Upper lobe of right lung (tissue), 1 donor: Measurements from ENCODE around the gene MUCL3. TPM values are rescaled to one million over a fixed set of nuclear protein-coding genes. Genes with fewer than 3 reads are reported as not detected.
A peak's percentile ranks its signal among the peaks of the same experiment; 100 is the strongest.
"Not testable (repeated sequence)": the region's sequence is repeated elsewhere in the genome, so short reads cannot be mapped to it uniquely, and the experiment has no call there.

Experiments
- ATAC-seq: fragments of 200-7000 bp; cut with Tn5 transposase; one replicate; pipeline ENCODE4 v1.9.1; 2020; ENCODE audit warnings: mild to moderate bottlenecking, moderate library complexity
- DNase-seq: peaks from one replicate; pipeline ENCODE4 v3.0.0-alpha.2; 2020
- H3K27ac ChIP-seq: fragments of 200-600 bp; one replicate; pipeline ENCODE4 v1.8.0; 2022
- H3K27me3 ChIP-seq: fragments of 200-600 bp; one replicate; pipeline ENCODE4 v1.8.0; 2022; ENCODE audit warnings: mild to moderate bottlenecking
- H3K36me3 ChIP-seq: fragments of 200-600 bp; one replicate; pipeline ENCODE4 v1.8.0; 2022
- H3K4me1 ChIP-seq: fragments of 200-600 bp; one replicate; pipeline ENCODE4 v1.8.0; 2022
- H3K4me3 ChIP-seq: fragments of 200-600 bp; one replicate; pipeline ENCODE4 v1.8.0; 2022; ENCODE audit warnings: mild to moderate bottlenecking
- H3K9me3 ChIP-seq: fragments of 200-600 bp; one replicate; pipeline ENCODE4 v1.8.0; 2022
- intact Hi-C: fragments of 100-400 bp; cut with DNase I; formaldehyde crosslinking; loops from one replicate; pipeline ENCODE4 v1.11.0; 2022
- total RNA-seq: library from RNA; stranded (reverse); fragmentation: NEBNext Ultra II Directional; extraction: Animal tissue kit (Norgen Biotek cat#: 25700); gene quantifications from one replicate; pipeline ENCODE4 v1.2.1, GENCODE V29; 2021
- TF ChIP-seq, protein P1 (sequence below): fragments of 200-600 bp; IDR thresholded peaks from one replicate; pipeline ENCODE4 v1.8.0; 2022; ENCODE audit warnings: antibody characterized with exemption
- donor health status: DM: no; HTN: yes; CAD: no; lungs with severe emphysema.

Gene MUCL3
- total RNA-seq, 1 donor from 2014 or later: 4.6 TPM

DNA sequence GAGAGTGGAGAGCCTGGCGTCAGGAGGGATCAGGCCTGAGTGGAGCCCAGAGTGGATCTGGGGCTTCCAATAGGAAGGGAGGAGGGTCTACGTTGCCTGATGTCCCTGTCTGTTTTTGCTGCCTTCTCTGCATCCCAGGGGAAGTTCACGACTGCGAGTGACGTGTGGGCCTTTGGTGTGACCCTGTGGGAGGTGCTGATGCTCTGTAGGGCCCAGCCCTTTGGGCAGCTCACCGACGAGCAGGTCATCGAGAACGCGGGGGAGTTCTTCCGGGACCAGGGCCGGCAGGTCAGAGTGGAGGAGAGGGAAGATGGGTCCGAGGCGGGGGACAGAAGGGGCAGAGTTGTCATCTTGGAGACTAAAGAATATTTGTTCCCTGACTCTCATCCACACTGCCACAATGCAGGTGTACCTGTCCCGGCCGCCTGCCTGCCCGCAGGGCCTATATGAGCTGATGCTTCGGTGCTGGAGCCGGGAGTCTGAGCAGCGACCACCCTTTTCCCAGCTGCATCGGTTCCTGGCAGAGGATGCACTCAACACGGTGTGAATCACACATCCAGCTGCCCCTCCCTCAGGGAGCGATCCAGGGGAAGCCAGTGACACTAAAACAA is 41.9 kb upstream of the MUCL3 start:
- DNase-seq (peak; percentile 52), ATAC-seq (no peak)
- no peaks in the 10 kb centered on the region for H3K27me3 ChIP-seq
- no peaks in the 10 kb centered on the region for H3K4me1 ChIP-seq
- intact Hi-C loops: no loop called here
- H3K4me3 ChIP-seq: no peak overlapping the region
- no peaks in the 10 kb centered on the region for H3K9me3 ChIP-seq
- no peak overlapping the region for H3K27ac ChIP-seq
- TF ChIP-seq, protein P1, sequence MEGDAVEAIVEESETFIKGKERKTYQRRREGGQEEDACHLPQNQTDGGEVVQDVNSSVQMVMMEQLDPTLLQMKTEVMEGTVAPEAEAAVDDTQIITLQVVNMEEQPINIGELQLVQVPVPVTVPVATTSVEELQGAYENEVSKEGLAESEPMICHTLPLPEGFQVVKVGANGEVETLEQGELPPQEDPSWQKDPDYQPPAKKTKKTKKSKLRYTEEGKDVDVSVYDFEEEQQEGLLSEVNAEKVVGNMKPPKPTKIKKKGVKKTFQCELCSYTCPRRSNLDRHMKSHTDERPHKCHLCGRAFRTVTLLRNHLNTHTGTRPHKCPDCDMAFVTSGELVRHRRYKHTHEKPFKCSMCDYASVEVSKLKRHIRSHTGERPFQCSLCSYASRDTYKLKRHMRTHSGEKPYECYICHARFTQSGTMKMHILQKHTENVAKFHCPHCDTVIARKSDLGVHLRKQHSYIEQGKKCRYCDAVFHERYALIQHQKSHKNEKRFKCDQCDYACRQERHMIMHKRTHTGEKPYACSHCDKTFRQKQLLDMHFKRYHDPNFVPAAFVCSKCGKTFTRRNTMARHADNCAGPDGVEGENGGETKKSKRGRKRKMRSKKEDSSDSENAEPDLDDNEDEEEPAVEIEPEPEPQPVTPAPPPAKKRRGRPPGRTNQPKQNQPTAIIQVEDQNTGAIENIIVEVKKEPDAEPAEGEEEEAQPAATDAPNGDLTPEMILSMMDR: no peak
- peaks cover 45% of the 10 kb centered on the region for H3K36me3 ChIP-seq

DNA sequence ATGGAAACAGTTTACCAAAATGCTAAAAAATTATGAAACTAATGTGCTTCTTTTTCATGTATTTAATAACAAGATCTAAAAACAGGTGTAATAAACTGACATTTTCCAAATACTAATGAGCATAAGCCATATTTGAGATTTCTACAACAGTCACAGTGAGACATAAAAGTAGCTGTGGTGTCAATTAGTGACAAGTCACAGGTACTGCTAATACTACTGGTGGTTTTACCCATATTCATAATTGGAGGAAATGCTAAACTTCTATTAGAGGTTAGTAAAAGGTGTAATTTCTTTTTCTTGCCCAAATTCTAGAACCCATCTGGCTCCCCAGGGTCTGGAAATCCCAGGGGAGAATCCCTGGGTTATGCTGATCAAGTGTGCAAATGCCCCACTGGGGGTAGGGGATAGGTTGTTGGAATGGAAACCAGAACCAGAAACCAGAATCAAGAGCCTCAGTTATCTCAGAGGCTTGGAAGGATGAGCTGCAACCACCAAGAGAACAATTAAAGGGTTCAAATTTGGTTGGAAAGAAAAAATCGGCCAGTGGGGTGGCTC is 39.8 kb upstream of the MUCL3 start:
- H3K36me3 ChIP-seq: peaks cover 28% of the 10 kb centered on the region

DNA sequence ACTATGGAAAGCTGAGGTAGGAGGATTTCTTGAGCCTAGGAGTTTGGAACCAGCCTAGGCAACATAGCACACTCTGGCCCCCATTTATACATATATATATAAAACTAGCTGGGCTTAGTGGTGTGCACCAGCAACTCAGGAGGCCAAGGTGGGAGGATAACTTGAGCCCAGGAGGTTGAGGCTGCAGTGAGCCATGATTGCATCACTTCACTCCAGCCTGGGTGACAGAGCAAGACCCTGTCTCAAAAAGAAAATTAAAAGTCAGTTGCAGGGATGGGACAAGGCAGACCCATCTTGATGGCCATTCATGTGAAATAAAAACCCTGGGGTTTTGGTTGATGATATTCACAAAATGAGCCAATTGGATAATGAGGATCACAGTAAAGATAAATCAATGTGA is 39.3 kb upstream of the MUCL3 start:
- TF ChIP-seq, protein P1: no peak

More for the DNA sequence above, 39.8 kb upstream of the MUCL3 start:
- Histone ChIP-seq H3K27ac (no peak overlapping the region), H3K4me1 (no peaks in the 10 kb centered on the region), H3K4me3 (no peak overlapping the region), H3K27me3 (no peaks in the 10 kb centered on the region), H3K9me3 (no peaks in the 10 kb centered on the region)
- no peak for DNase-seq
- intact Hi-C loops: no loop called here
- TF ChIP-seq, protein P1: no peak
- ATAC-seq: no peak

DNA sequence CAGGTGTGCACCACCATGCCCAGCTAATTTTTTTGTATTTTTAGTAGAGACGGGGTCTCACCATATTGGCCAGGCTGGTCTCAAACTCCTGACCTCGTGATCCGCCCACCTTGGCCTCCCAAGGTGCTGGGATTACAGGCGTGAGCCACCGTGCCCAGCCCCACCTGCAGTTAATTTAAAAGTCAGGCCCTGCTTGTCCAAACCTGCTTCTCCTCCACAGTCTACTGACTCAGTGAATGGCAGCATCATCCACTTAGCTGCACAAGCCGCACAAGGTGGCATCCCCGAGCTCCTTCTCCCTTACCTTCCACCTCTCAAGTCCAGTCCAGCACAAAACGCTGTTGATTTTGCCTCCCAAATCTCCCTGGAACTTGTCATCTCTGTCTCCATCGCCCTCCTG is 38.6 kb upstream of the MUCL3 start:
- H3K27me3 ChIP-seq, H3K27ac ChIP-seq, H3K9me3 ChIP-seq, H3K4me1 ChIP-seq, H3K4me3 ChIP-seq, DNase-seq, intact Hi-C loops, ATAC-seq: not testable (repeated sequence)
- H3K36me3 ChIP-seq: peaks cover 18% of the 10 kb centered on the region

More for the DNA sequence above, 39.3 kb upstream of the MUCL3 start:
- H3K27me3 ChIP-seq: no peaks in the 10 kb centered on the region
- H3K36me3 ChIP-seq: peaks cover 26% of the 10 kb centered on the region
- H3K27ac ChIP-seq: no peak overlapping the region
- intact Hi-C loops: no loop called here
- H3K4me1 ChIP-seq: no peaks in the 10 kb centered on the region
- ATAC-seq (no peak), DNase-seq (no peak)
- no peaks in the 10 kb centered on the region for H3K9me3 ChIP-seq
- no peak overlapping the region for H3K4me3 ChIP-seq

DNA sequence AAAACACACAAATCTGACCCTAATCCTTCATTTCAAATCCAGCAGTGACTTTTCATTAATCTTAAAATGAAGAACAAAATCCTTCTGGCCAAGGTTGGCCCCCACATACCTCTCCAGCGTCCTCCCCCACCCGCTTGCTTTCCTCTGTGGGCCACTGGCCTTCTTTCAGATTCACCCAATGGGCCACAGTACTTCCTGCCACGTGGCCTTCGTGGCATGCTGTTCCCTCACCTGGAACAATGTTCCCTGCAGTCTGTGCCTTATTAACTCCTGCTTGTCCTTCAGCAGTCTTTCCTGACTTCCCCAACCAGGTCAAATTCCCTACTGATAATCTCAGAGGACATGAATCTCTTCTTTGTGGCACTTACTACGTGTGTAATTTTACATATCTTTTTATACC is 38.1 kb upstream of the MUCL3 start:
- Histone ChIP-seq H3K4me3 (no peak overlapping the region), H3K9me3 (no peaks in the 10 kb centered on the region), H3K36me3 (peaks cover 13% of the 10 kb centered on the region), H3K27me3 (no peaks in the 10 kb centered on the region), H3K27ac (no peak overlapping the region), H3K4me1 (peaks cover 5% of the 10 kb centered on the region)
- ATAC-seq: no peak
- no peak for DNase-seq
- TF ChIP-seq, protein P1: no peak
- intact Hi-C loops: no loop called here

DNA sequence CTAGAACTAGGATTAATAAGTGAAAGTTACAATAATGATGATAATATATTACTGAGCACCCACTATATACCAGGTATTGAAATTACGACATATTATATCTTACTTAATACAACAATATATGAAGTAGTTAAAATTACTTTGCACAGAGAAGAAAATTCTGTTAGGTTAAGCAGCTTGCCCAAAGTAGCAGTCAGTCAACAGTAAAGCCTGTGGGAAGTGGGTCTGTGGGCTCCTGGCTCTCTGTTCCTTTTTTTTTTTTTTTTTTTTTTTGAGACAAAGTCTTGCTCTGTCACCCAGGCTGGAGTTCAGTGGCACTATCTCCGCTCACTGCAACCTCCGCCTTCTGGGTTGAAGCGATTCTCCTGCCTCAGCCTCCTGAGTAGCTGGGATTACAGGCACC is 37.5 kb upstream of the MUCL3 start:
- DNase-seq: no peak

DNA sequence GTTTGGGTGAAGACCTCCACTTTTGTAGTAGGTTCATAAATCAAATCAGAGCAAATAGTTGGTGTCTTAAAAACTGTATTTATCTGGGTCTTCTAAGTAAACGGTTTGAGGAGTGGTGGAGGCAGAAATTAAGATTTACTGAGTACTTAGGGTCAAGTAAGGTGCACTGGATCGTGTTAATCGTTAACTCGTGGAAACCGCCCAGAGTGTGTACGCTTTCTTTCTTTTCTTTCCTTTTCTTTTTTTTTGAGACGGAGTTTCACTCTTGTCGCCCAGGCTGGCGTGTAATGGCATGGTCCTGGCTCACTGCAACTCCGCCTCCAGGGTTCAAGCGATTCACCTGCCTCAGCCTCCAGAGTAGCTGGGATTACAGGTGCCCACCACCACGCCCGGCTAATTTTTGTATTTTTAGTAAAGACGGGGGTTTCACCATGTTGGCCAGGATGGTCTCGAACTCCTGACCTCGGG is 33.4 kb upstream of the MUCL3 start:
- H3K9me3 ChIP-seq, H3K27me3 ChIP-seq, intact Hi-C loops, DNase-seq, ATAC-seq: not testable (repeated sequence)
- peaks cover 20% of the 10 kb centered on the region for H3K36me3 ChIP-seq
- H3K4me1 ChIP-seq: peaks cover 13% of the 10 kb centered on the region
- H3K27ac ChIP-seq: peak overlapping the region; percentile 44
- peak overlapping the region; percentile 88 for H3K4me3 ChIP-seq

More for the DNA sequence above, 37.5 kb upstream of the MUCL3 start:
- TF ChIP-seq, protein P1: no peak
- Histone ChIP-seq H3K27ac (no peak overlapping the region), H3K4me3 (no peak overlapping the region), H3K36me3 (peaks cover 8% of the 10 kb centered on the region), H3K9me3 (no peaks in the 10 kb centered on the region), H3K27me3 (no peaks in the 10 kb centered on the region), H3K4me1 (peaks cover 5% of the 10 kb centered on the region)
- no peak for ATAC-seq
- intact Hi-C loops: no loop called here
